SK-N-SH (cell line): ENCODE measurements around the gene RIN3. TPM values are rescaled to one million over a fixed set of nuclear protein-coding genes. Genes with fewer than 3 reads are reported as not detected.

ENCODE experiments used
- CTCF ChIA-PET: fragments of 300-600, 350-600 bp; formaldehyde crosslinking; extraction: SDS; loops from one replicate; lab custom pipeline; 2021; lab: Yijun Ruan, JAX
- POLR2A ChIA-PET: fragments of 350-600 bp; sonication (Branson Sonifier 250); formaldehyde crosslinking; extraction: SDS; loops from one replicate; lab custom pipeline; 2020; ENCODE audit warnings: antibody characterized with exemption, inconsistent platforms; lab: Yijun Ruan, JAX
- DNase-seq: peaks from one replicate; pipeline ENCODE4 v3.0.0; 2012
- H2AFZ ChIP-seq: fragments of 200-600 bp; sonication (generic); 2 replicates; pipeline ENCODE4 v1.8.1; 2016; ENCODE audit warnings: antibody characterized with exemption, mild to moderate bottlenecking, low read depth
- H3F3A ChIP-seq: fragments of 200-600 bp; sonication (generic); replicated peaks from 2 replicates; pipeline ENCODE3; 2016; ENCODE audit warnings: antibody characterized with exemption, mild to moderate bottlenecking; ENCODE audit not compliant: insufficient read depth
- H3K27ac ChIP-seq, 2 experiments: fragments of 200-500 bp in 1 of 2; fragments of 200-600 bp in 1 of 2; sonication (Bioruptor generic) in 1 of 2; sonication (generic), shearing (Covaris generic) in 1 of 2; 2 replicates each; pipeline versions ENCODE4 v1.5.1 to v1.6.1; 2014 to 2016; ENCODE audit warnings: low read depth in 2 of 2, inconsistent platforms in 1 of 2, low read length in 1 of 2, mild to moderate bottlenecking in 1 of 2, mixed read lengths in 1 of 2
- H3K27me3 ChIP-seq: fragments of 200-600 bp; sonication (generic), shearing (Covaris generic); 2 replicates; pipeline ENCODE4 v1.6.1; 2016; ENCODE audit warnings: mixed run types; ENCODE audit not compliant: insufficient read depth
- H3K36me3 ChIP-seq, 2 experiments: fragments of 200-500 bp in 1 of 2; fragments of 200-600 bp in 1 of 2; sonication (Bioruptor generic) in 1 of 2; sonication (generic) in 1 of 2; replicated peaks in 1 of 2; 2 replicates each; pipeline versions ENCODE3 to v1.5.1; 2014 to 2016; ENCODE audit warnings: low read length in 1 of 2, mild to moderate bottlenecking in 1 of 2; ENCODE audit not compliant: insufficient read depth in 2 of 2, control insufficient read depth in 1 of 2
- H3K4me1 ChIP-seq, 2 experiments: fragments of 200-500 bp in 1 of 2; fragments of 200-600 bp in 1 of 2; sonication (Bioruptor generic) in 1 of 2; sonication (generic), shearing (Covaris generic) in 1 of 2; 2 replicates each; pipeline versions ENCODE4 v1.5.1 to v1.6.1; 2014 to 2016; ENCODE audit warnings: low read depth in 1 of 2, low read length in 1 of 2, mixed run types in 1 of 2; ENCODE audit not compliant: insufficient read depth in 2 of 2, control insufficient read depth in 1 of 2
- H3K4me2 ChIP-seq: fragments of 200-600 bp; sonication (generic), shearing (Covaris generic); 2 replicates; pipeline ENCODE4 v1.6.1; 2017; ENCODE audit warnings: mixed run types
- H3K4me3 ChIP-seq, 2 experiments: fragments of 200-500 bp in 1 of 2; fragments of 200-600 bp in 1 of 2; sonication (Bioruptor generic) in 1 of 2; sonication (generic), shearing (Covaris generic) in 1 of 2; 2 replicates each; pipeline versions ENCODE4 v1.5.1 to v1.8.1; 2014 to 2016; ENCODE audit warnings: low read depth in 2 of 2, inconsistent platforms in 1 of 2, low read length in 1 of 2, mild to moderate bottlenecking in 1 of 2, mixed read lengths in 1 of 2, moderate library complexity in 1 of 2
- H3K79me2 ChIP-seq: fragments of 200-600 bp; sonication (generic); 2 replicates; pipeline ENCODE4 v1.8.1; 2017; ENCODE audit warnings: mild to moderate bottlenecking; ENCODE audit not compliant: insufficient read depth
- H3K9ac ChIP-seq: fragments of 200-600 bp; sonication (generic); 2 replicates; pipeline ENCODE4 v1.6.1; 2017; ENCODE audit warnings: mixed run types
- H3K9me2 ChIP-seq: fragments of 200-600 bp; sonication (generic); 2 replicates; pipeline ENCODE4 v1.6.1; 2017; ENCODE audit warnings: mixed run types
- H3K9me3 ChIP-seq: fragments of 200-600 bp; sonication (generic); 2 replicates; pipeline ENCODE4 v1.6.1; 2017; ENCODE audit warnings: mixed run types, mild to moderate bottlenecking, moderate library complexity
- H4K20me1 ChIP-seq: fragments of 200-600 bp; sonication (generic); 2 replicates; pipeline ENCODE4 v1.6.1; 2017; ENCODE audit warnings: mild to moderate bottlenecking, mixed run types; ENCODE audit not compliant: insufficient read depth
- EP300 ChIP-seq, 2 experiments: IDR thresholded peaks; 2 replicates each; pipeline versions ENCODE4 v1.4.0 to v1.6.1; 2012; ENCODE audit warnings: borderline replicate concordance in 1 of 2, low read depth in 1 of 2, low read length in 1 of 2
- EZH2phosphoT487 ChIP-seq: fragments of 200-600 bp; sonication (generic); IDR thresholded peaks from 2 replicates; pipeline ENCODE4 v1.6.1; 2017; ENCODE audit warnings: low read depth, mixed run types, mild to moderate bottlenecking, antibody characterized with exemption, moderate library complexity, borderline replicate concordance
- FOSL2 ChIP-seq: IDR thresholded peaks from 2 replicates; pipeline ENCODE4 v1.4.0; 2012; ENCODE audit warnings: low read depth, mild to moderate bottlenecking, moderate library complexity, borderline replicate concordance
- FOXM1 ChIP-seq: IDR thresholded peaks from 2 replicates; pipeline ENCODE4 v1.4.0; 2012; ENCODE audit warnings: low read depth, mild to moderate bottlenecking
- GABPA ChIP-seq: IDR thresholded peaks from 2 replicates; pipeline ENCODE4 v1.4.0; 2012; ENCODE audit warnings: low read depth, mild to moderate bottlenecking
- JUND ChIP-seq: IDR thresholded peaks from 2 replicates; pipeline ENCODE4 v1.4.0; 2012
- NFIC ChIP-seq: IDR thresholded peaks from 2 replicates; pipeline ENCODE4 v1.4.0; 2012; ENCODE audit warnings: borderline replicate concordance
- NRF1 ChIP-seq: IDR thresholded peaks from 2 replicates; pipeline ENCODE4 v1.6.1; 2012; ENCODE audit warnings: low read depth, mild to moderate bottlenecking, low read length
- RAD21 ChIP-seq: IDR thresholded peaks from 2 replicates; pipeline ENCODE4 v1.6.1; 2012; ENCODE audit warnings: mild to moderate bottlenecking, low read length
- SMC3 ChIP-seq: IDR thresholded peaks from 2 replicates; pipeline ENCODE4 v1.6.1; 2012; ENCODE audit warnings: low read depth, low read length, improper control_type of control experiment
- TAF1 ChIP-seq: IDR thresholded peaks from 2 replicates; pipeline ENCODE4 v1.6.1; 2012; ENCODE audit warnings: low read depth, mild to moderate bottlenecking, low read length, moderate library complexity, borderline replicate concordance
- WGBS: methylation state at CpG from one replicate; pipeline ENCODE4 v1.1.6; 2017; ENCODE audit warnings: low lambda C conversion rate; 5-methylcytosine and 5-hydroxymethylcytosine counted together
- polyA plus RNA-seq, 3 experiments: library from polyadenylated mRNA; depleted of rRNA; stranded (reverse); fragments of >200 nt; gene quantifications; 2 replicates each; pipeline ENCODE4 v1.2.3, GENCODE V29; 2012
- TF ChIP-seq, protein P1 (sequence below): IDR thresholded peaks from 2 replicates; pipeline ENCODE4 v1.4.0; 2012; ENCODE audit warnings: low read depth, borderline replicate concordance

The RIN3 gene
- polyA plus RNA-seq, 1 of the 3 experiments (the other 2 are of a cell fraction), result 12.4 TPM

DNA sequence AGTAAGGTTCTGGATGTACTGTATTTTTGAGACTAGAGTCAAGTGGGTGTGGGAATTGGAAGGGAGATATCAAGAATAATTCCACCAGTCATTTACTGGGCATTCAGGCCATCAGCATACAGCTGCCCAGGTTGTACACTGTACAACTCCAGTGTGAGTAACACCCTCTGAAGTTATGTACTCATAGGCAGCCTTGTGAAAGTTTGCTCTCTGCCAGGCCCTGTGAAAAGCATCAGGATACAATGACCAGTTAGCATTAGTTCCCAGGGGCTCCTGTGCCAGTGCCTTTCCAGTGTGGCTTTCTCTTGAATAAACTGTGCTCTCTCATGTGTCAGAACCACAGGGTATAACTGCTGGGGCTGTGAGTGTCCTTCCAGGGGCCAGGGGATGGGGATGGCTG is 145.1 kb downstream of the RIN3 start:
- no peak overlapping the region for H3K4me3 ChIP-seq
- ChIA-PET CTCF (no interaction called here), POLR2A (no interaction called here)
- H3K27ac ChIP-seq, result no peak overlapping the region
- no peak overlapping the region for H3K9ac ChIP-seq
- no peak overlapping the region for H3K4me2 ChIP-seq
- no peaks in the 10 kb centered on the region for H3K9me2 ChIP-seq
- H3K36me3 ChIP-seq, result peaks cover 11 to 17% of the 10 kb centered on the region in 2 experiments
- H3F3A ChIP-seq, result no peaks in the 10 kb centered on the region
- no peaks in the 10 kb centered on the region for H4K20me1 ChIP-seq
- H2AFZ ChIP-seq, result no peak overlapping the region
- H3K4me1 ChIP-seq, result peaks cover 0 to 2% of the 10 kb centered on the region in 2 experiments; a peak in 1 of 4 replicates
- no peaks in the 10 kb centered on the region for H3K79me2 ChIP-seq
- H3K27me3 ChIP-seq, result no peaks in the 10 kb centered on the region
- H3K9me3 ChIP-seq, result no peaks in the 10 kb centered on the region
- TF ChIP-seq NFIC (no peak), TAF1 (no peak), JUND (no peak), NRF1 (no peak), SMC3 (no peak)
- TF ChIP-seq, protein P1, sequence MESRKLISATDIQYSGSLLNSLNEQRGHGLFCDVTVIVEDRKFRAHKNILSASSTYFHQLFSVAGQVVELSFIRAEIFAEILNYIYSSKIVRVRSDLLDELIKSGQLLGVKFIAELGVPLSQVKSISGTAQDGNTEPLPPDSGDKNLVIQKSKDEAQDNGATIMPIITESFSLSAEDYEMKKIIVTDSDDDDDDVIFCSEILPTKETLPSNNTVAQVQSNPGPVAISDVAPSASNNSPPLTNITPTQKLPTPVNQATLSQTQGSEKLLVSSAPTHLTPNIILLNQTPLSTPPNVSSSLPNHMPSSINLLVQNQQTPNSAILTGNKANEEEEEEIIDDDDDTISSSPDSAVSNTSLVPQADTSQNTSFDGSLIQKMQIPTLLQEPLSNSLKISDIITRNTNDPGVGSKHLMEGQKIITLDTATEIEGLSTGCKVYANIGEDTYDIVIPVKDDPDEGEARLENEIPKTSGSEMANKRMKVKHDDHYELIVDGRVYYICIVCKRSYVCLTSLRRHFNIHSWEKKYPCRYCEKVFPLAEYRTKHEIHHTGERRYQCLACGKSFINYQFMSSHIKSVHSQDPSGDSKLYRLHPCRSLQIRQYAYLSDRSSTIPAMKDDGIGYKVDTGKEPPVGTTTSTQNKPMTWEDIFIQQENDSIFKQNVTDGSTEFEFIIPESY, result no peak
- DNase-seq, result no peak

DNA sequence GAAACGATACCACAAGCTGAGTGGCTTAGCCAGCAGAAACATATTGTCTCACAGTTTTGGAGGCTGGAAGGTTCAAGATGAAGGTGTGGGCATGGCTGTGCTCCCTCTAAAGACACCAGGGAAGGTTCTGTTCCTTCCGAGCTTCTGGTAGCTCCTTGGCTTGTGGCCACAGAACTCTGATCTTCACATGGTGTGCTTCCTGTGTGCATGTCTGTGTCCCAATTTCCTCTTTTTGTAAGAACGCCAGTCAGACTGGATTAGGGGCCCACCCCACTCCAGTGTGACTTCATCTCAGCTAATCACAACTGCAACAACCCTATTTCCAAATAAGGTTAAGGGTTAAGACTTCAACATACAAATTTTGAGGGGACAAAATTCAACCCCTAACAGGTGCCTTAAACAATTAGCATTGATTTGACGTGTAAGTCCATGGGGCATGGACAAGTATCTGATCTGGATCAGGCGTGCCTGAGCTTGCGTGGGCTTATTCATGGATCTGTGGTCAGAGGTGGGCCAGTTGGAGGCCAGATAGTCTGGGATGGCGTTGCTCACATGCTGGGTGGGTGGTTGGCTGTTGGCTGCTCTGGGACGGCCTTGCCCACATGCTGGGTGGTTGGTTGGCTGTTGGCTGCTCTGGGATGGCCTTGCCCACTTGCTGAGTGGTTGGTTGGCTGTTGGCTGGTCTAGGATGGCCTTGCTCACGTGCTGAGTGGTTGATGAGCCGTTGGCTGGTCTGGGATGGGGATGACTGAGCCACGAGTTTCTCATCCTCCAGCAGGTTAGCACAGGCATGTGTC is 146.4 kb downstream of the RIN3 start:
- H3K4me1 ChIP-seq, result peaks cover 0 to 2% of the 10 kb centered on the region in 2 experiments; a peak in 1 of 4 replicates
- no peaks in the 10 kb centered on the region for H3K9me3 ChIP-seq
- CTCF ChIA-PET, result interaction anchor here (1.1 kb wide), 1 partner anchor 27 kb away, joined by 4 read pairs; no protein-coding TSS in a partner anchor
- H4K20me1 ChIP-seq, result no peaks in the 10 kb centered on the region
- H3K4me3 ChIP-seq, result no peak overlapping the region
- H3K9me2 ChIP-seq, result no peaks in the 10 kb centered on the region
- peaks cover 15 to 17% of the 10 kb centered on the region in 2 experiments for H3K36me3 ChIP-seq
- H3F3A ChIP-seq, result no peaks in the 10 kb centered on the region
- 73% methylated on average over 8 of the region's 11 CpGs for WGBS
- no peak overlapping the region for H3K4me2 ChIP-seq
- H2AFZ ChIP-seq, result no peak overlapping the region
- no peaks in the 10 kb centered on the region for H3K79me2 ChIP-seq
- POLR2A ChIA-PET, result no interaction called here
- H3K27ac ChIP-seq, result no peak overlapping the region
- no peak overlapping the region for H3K9ac ChIP-seq
- H3K27me3 ChIP-seq, result no peaks in the 10 kb centered on the region
- TF ChIP-seq SMC3 (no peak), GABPA (no peak), RAD21 (no peak), FOSL2 (no peak), EZH2phosphoT487 (no peak), EP300 (IDR thresholded peaks at IDR 0.05; ENCODE audit: borderline replicate concordance in 1 of 2, low read depth in 1 of 2, low read length in 1 of 2) (no peak), FOXM1 (no peak)
- TF ChIP-seq, protein P1, result no peak
- TF ChIP-seq, all 33 proteins: peak for 0
- no peak for DNase-seq
